Prostate gland (tissue), 2 donors: ENCODE measurements around the gene SLC11A1.

Experiments
- CTCF ChIP-seq, 4 experiments: fragments of 200-600 bp in 2 of 4; fragments of 450-650 bp in 2 of 4; sonication (generic) in 2 of 4; IDR thresholded peaks; 1 replicate in 3 of 4; 2 replicates in 1 of 4; pipeline ENCODE4 v1.5.1; 2016 to 2019; ENCODE audit warnings: antibody characterized with exemption in 4 of 4, mild to moderate bottlenecking in 2 of 4, moderate library complexity in 2 of 4
- POLR2A ChIP-seq: fragments of 450-650 bp; IDR thresholded peaks from one replicate; pipeline ENCODE4 v1.6.1; 2016; ENCODE audit warnings: antibody characterized with exemption, mild to moderate bottlenecking
- POLR2AphosphoS5 ChIP-seq: sonication (generic); formaldehyde crosslinking; IDR thresholded peaks from one replicate; pipeline ENCODE4 v1.6.1; 2017; ENCODE audit warnings: antibody characterized with exemption

GRCh38 chr2:218406949-218407618 is 25.0 kb downstream of the SLC11A1 start:
- TF ChIP-seq CTCF (IDR thresholded peaks at IDR 0.05) (no peak), POLR2A (peak; percentile 29), POLR2AphosphoS5 (peak; percentile 42)
